Gastroesophageal sphincter (tissue), 3 donors: ENCODE measurements around the gene RAP1GAP2.

Source experiments
- CTCF ChIP-seq, 4 experiments: fragments of 200-600 bp in 2 of 4; fragments of 450-650 bp in 2 of 4; sonication (generic) in 1 of 4; IDR thresholded peaks; one replicate each; pipeline ENCODE4 v1.5.1; 2017 to 2019; ENCODE audit warnings: antibody characterized with exemption in 4 of 4, mild to moderate bottlenecking in 2 of 4, moderate library complexity in 2 of 4
- EP300 ChIP-seq: sonication (generic); formaldehyde crosslinking; IDR thresholded peaks from one replicate; pipeline ENCODE4 v1.6.1; 2017; ENCODE audit warnings: antibody characterized with exemption, mild to moderate bottlenecking

- TF ChIP-seq EP300, result no peak
- TF ChIP-seq CTCF (IDR thresholded peaks at IDR 0.05), result no peak
Observed at GRCh38 chr17:2980904-2981246, 184.6 kb downstream of the RAP1GAP2 start.
